HepG2 (cell line): ENCODE results near the gene SCGB3A2. TPM values are rescaled to one million over a fixed set of nuclear protein-coding genes. Genes with fewer than 3 reads are reported as not detected.

Source experiments
- ASH2L ChIP-seq: fragments of 300-600, 200-600 bp; sonication (generic); IDR thresholded peaks from 2 replicates; pipeline ENCODE4 v1.7.0; 2017; ENCODE audit warnings: low read depth, mild to moderate bottlenecking, moderate library complexity, mixed read lengths, low read length; ENCODE audit not compliant: insufficient read length
- ATF5 ChIP-seq: sonication (generic); formaldehyde crosslinking; IDR thresholded peaks from 2 replicates; pipeline ENCODE4 v1.4.0; 2020; ENCODE audit warnings: mild to moderate bottlenecking, low read depth, missing genetic modification reagents
- CEBPZ ChIP-seq: IDR thresholded peaks from 2 replicates; pipeline ENCODE4 v1.6.1; 2012; ENCODE audit warnings: low read length, improper control_type of control experiment
- CHD4 ChIP-seq: fragments of 200-600 bp; sonication (generic); IDR thresholded peaks from 2 replicates; pipeline ENCODE4 v1.7.0; 2017; ENCODE audit warnings: mild to moderate bottlenecking, low read length, borderline replicate concordance
- E2F2 ChIP-seq: sonication (generic); formaldehyde crosslinking; IDR thresholded peaks from 2 replicates; pipeline ENCODE4 v1.4.0; 2020; ENCODE audit warnings: missing genetic modification reagents, borderline replicate concordance
- FOXA3 ChIP-seq: IDR thresholded peaks from 2 replicates; pipeline ENCODE4 v1.6.1; 2016; ENCODE audit warnings: missing genetic modification reagents, missing compliant biosample characterization
- FOXC1 ChIP-seq: sonication (generic); formaldehyde crosslinking; IDR thresholded peaks from 2 replicates; pipeline ENCODE4 v1.8.0; 2022; ENCODE audit warnings: mild to moderate bottlenecking, missing genetic modification reagents, borderline replicate concordance
- HNRNPK ChIP-seq: fragments of 200-400 bp; formaldehyde crosslinking; IDR thresholded peaks from 2 replicates; pipeline ENCODE4 v1.6.1; 2018; ENCODE audit warnings: low read length, low read depth, moderate library complexity, mild to moderate bottlenecking; ENCODE audit not compliant: poor library complexity, severe bottlenecking
- KDM5B ChIP-seq: sonication (generic); formaldehyde crosslinking; IDR thresholded peaks from 2 replicates; pipeline ENCODE4 v1.4.0; 2020; ENCODE audit warnings: missing genetic modification reagents, mild to moderate bottlenecking, borderline replicate concordance
- KMT2A ChIP-seq: sonication (generic); formaldehyde crosslinking; IDR thresholded peaks from 2 replicates; pipeline ENCODE4 v1.4.0; 2020; ENCODE audit warnings: missing genetic modification reagents
- MIXL1 ChIP-seq: IDR thresholded peaks from 2 replicates; pipeline ENCODE4 v1.6.1; 2016
- PHF20 ChIP-seq: sonication (generic); formaldehyde crosslinking; IDR thresholded peaks from 2 replicates; pipeline ENCODE4 v1.5.0; 2020; ENCODE audit warnings: mild to moderate bottlenecking, missing genetic modification reagents
- POGZ ChIP-seq: sonication (generic); formaldehyde crosslinking; IDR thresholded peaks from 2 replicates; pipeline ENCODE4 v1.4.0; 2020; ENCODE audit warnings: mild to moderate bottlenecking, missing genetic modification reagents
- SOX13 ChIP-seq, 3 experiments: fragments of 450-650 bp in 1 of 3; sonication (generic) in 1 of 3; formaldehyde crosslinking in 1 of 3; IDR thresholded peaks in 2 of 3; conservative IDR thresholded peaks in 1 of 3; 2 replicates each; pipeline versions ENCODE4 v1.5.0 to v1.6.1; 2016 to 2020; ENCODE audit warnings: antibody characterized with exemption in 1 of 3, mild to moderate bottlenecking in 1 of 3, missing compliant biosample characterization in 1 of 3, missing genetic modification reagents in 1 of 3, moderate library complexity in 1 of 3
- TBX2 ChIP-seq: sonication (generic); formaldehyde crosslinking; IDR thresholded peaks from 2 replicates; pipeline ENCODE4 v1.5.0; 2020; ENCODE audit warnings: missing genetic modification reagents, mild to moderate bottlenecking, borderline replicate concordance
- TGIF2 ChIP-seq: IDR thresholded peaks from 2 replicates; pipeline ENCODE4 v1.6.1; 2016; ENCODE audit warnings: control low read depth, missing compliant biosample characterization
- YEATS4 ChIP-seq: sonication (generic); formaldehyde crosslinking; IDR thresholded peaks from 2 replicates; pipeline ENCODE4 v1.4.0; 2020; ENCODE audit warnings: missing genetic modification reagents, borderline replicate concordance
- ZFP90 ChIP-seq: sonication (generic); formaldehyde crosslinking; IDR thresholded peaks from 2 replicates; pipeline ENCODE4 v1.8.0; 2022; ENCODE audit warnings: missing genetic modification reagents, mild to moderate bottlenecking, inconsistent platforms, borderline replicate concordance
- ZFX ChIP-seq: sonication (generic); formaldehyde crosslinking; IDR thresholded peaks from 2 replicates; pipeline ENCODE4 v1.4.0; 2020; ENCODE audit warnings: mild to moderate bottlenecking, low read depth, missing genetic modification reagents, moderate library complexity
- ZKSCAN1 ChIP-seq: fragments of 150-350 bp; IDR thresholded peaks from 2 replicates; pipeline ENCODE4 v1.6.1; 2014; ENCODE audit warnings: low read length
- ZNF234 ChIP-seq: sonication (generic); formaldehyde crosslinking; conservative IDR thresholded peaks from 2 replicates; pipeline ENCODE4 v1.5.1; 2020; ENCODE audit warnings: mild to moderate bottlenecking, missing genetic modification reagents
- ZNF557 ChIP-seq: sonication (generic); formaldehyde crosslinking; IDR thresholded peaks from 2 replicates; pipeline ENCODE4 v1.4.0; 2020; ENCODE audit warnings: missing genetic modification reagents
- ZNF605 ChIP-seq: sonication (generic); formaldehyde crosslinking; IDR thresholded peaks from 2 replicates; pipeline ENCODE4 v1.8.0; 2022; ENCODE audit warnings: mild to moderate bottlenecking, missing genetic modification reagents
- ZNF616 ChIP-seq: sonication (generic); formaldehyde crosslinking; IDR thresholded peaks from 2 replicates; pipeline ENCODE4 v1.5.0; 2020; ENCODE audit warnings: low read depth, mild to moderate bottlenecking, missing genetic modification reagents
- ZNF678 ChIP-seq: sonication (generic); formaldehyde crosslinking; IDR thresholded peaks from 2 replicates; pipeline ENCODE4 v1.4.0; 2020; ENCODE audit warnings: mild to moderate bottlenecking, missing genetic modification reagents
- ZNF724P ChIP-seq: sonication (generic); formaldehyde crosslinking; IDR thresholded peaks from 2 replicates; pipeline ENCODE4 v1.8.0; 2022; ENCODE audit warnings: missing genetic modification reagents, borderline replicate concordance
- ZSCAN20 ChIP-seq: sonication (generic); formaldehyde crosslinking; IDR thresholded peaks from 2 replicates; pipeline ENCODE4 v1.4.0; 2020; ENCODE audit warnings: missing genetic modification reagents, mild to moderate bottlenecking, borderline replicate concordance
- ZSCAN30 ChIP-seq: sonication (generic); formaldehyde crosslinking; IDR thresholded peaks from 2 replicates; pipeline ENCODE4 v1.5.0; 2020; ENCODE audit warnings: mild to moderate bottlenecking, missing genetic modification reagents
- polyA plus RNA-seq, 8 experiments: library from polyadenylated mRNA; depleted of rRNA in 3 of 8; stranded (reverse) in 7 of 8; unstranded in 1 of 8; fragments of >200 nt; fragmentation: Illumina TruSeq in 4 of 8; extraction: Trizol in 4 of 8; gene quantifications; 2 replicates each; pipeline versions ENCODE4 v1.2.1 to v1.2.3, GENCODE V29; 2011 to 2016; ENCODE audit warnings: low read depth in 4 of 8, missing spikeins in 1 of 8, mixed read lengths in 1 of 8; ENCODE audit not compliant: insufficient read depth in 1 of 8
- total RNA-seq, 5 experiments: library from RNA; depleted of rRNA; stranded (reverse); fragments of >200 nt; fragmentation: Illumina TruSeq; extraction: Trizol; gene quantifications; 2 replicates each; pipeline ENCODE4 v1.2.3, GENCODE V29; 2016; ENCODE audit warnings: low read depth in 1 of 5

SCGB3A2 gene
- total and polyA plus RNA-seq, 2 of the 13 experiments (the other 11 are each of a cell fraction or from before 2014, with no cell fraction given), result not detected

GRCh38 chr5:147835386-147835798, 43.1 kb upstream of the SCGB3A2 start (continued):
- no peak for TF ChIP-seq ZSCAN20
- no peak for TF ChIP-seq ZFX (CRISPR knock-in tag)
- TF ChIP-seq ZFP90, result no peak
- TF ChIP-seq SOX13 (IDR thresholded peaks at IDR 0.05), result peak; percentile 99
- peak in 1 of 2 experiments; percentile 100; a peak in 2 of 4 replicates for TF ChIP-seq SOX13 (CRISPR knock-in tag; conservative IDR thresholded peaks at IDR 0.05 in 1 of 2, IDR thresholded peaks at IDR 0.05 in 1 of 2)
- TF ChIP-seq PHF20 (CRISPR knock-in tag), result no peak
- peak; percentile 100 for TF ChIP-seq MIXL1 (CRISPR knock-in tag)
- peak; percentile 60; the same call in 1 of the 2 replicates for TF ChIP-seq TGIF2 (CRISPR knock-in tag)
- no peak for TF ChIP-seq ZNF557
- TF ChIP-seq YEATS4 (CRISPR knock-in tag), result no peak
- peak; percentile 96 for TF ChIP-seq TBX2 (CRISPR knock-in tag)
- no peak for TF ChIP-seq ZNF605 (CRISPR knock-in tag)
- no peak for TF ChIP-seq HNRNPK
- TF ChIP-seq ASH2L, result peak; percentile 69
- no peak for TF ChIP-seq ZNF724P (CRISPR knock-in tag)
- no peak for TF ChIP-seq FOXC1 (CRISPR knock-in tag)
- TF ChIP-seq ZNF234 (CRISPR knock-in tag), result no peak
- no peak for TF ChIP-seq ZNF616
- TF ChIP-seq POGZ (CRISPR knock-in tag), result peak; percentile 75
- TF ChIP-seq KMT2A (CRISPR knock-in tag), result no peak
- TF ChIP-seq ATF5 (CRISPR knock-in tag), result no peak
- peak; percentile 100 for TF ChIP-seq FOXA3 (CRISPR knock-in tag)
- TF ChIP-seq ZSCAN30, result no peak
- TF ChIP-seq KDM5B (CRISPR knock-in tag), result no peak
- no peak for TF ChIP-seq CEBPZ
- TF ChIP-seq ZKSCAN1, result no peak
- TF ChIP-seq CHD4, result no peak; the same call in 1 of the 2 replicates
- TF ChIP-seq E2F2 (CRISPR knock-in tag), result no peak
- TF ChIP-seq ZNF678 (CRISPR knock-in tag), result no peak
